NCI-H1092 (cell line): ENCODE measurements around the gene PTK6.
"Not testable (repeated sequence)": the region's sequence is repeated elsewhere in the genome, so short reads cannot be mapped to it uniquely, and the experiment has no call there.

Source experiments
- DNase-seq: peaks from one replicate; lab custom pipeline; 2025; lab: John Stamatoyannopoulos, UW

Gene PTK6

DNA sequence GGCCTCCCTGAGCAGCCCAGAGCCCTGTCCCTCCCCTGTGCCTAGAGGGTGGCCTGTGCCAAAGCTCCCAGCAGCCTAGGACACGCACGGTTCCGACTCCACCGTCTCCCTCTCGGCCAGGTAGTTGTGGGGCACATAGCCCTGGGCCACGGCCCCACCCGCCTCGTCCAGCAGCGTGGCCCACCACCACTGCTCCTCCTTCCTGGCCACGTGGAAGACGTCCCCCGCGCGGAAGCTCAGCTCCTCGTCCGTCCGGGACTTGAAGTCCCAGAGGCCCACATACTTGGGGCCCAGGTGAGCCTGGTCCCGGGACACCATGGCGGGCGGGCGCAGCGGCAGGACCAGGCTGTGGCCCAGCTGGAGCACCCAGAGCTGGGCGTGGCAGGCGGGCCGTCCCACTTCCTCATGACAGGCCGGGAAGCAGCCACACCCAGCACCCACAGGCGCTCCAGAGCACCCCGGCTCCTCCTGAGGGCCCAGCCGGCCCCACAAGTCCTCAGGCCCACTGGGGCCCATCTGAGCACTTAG lies at the start of gene PTK6:
Gene PTK6, minus strand, starts transcription at position 380 of the 528 bp plus-strand sequence. Its CDS starts 62 bp downstream, at position 318.
- DNase-seq: no peak

DNA sequence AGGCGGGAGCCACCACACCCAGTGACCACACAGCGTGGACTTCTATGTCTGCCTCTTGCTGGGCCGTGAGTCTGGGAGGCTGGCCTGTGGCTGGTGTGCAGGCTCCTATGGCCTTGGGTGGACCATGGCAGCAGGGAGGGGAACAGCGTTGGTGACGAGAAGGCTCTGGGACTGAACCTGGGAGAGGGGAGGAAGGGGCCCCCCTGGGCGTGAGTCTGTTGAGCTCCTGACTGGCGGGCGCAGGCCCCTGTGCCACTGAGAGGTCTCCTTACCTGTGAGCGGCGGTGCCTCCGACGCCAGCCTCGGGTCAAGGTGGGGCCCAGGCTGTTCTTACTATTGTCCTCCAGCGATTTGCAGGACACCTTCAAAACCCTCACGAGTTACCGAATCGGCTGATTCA lies 49.6 kb upstream of the PTK6 start:
- no peak for DNase-seq

DNA sequence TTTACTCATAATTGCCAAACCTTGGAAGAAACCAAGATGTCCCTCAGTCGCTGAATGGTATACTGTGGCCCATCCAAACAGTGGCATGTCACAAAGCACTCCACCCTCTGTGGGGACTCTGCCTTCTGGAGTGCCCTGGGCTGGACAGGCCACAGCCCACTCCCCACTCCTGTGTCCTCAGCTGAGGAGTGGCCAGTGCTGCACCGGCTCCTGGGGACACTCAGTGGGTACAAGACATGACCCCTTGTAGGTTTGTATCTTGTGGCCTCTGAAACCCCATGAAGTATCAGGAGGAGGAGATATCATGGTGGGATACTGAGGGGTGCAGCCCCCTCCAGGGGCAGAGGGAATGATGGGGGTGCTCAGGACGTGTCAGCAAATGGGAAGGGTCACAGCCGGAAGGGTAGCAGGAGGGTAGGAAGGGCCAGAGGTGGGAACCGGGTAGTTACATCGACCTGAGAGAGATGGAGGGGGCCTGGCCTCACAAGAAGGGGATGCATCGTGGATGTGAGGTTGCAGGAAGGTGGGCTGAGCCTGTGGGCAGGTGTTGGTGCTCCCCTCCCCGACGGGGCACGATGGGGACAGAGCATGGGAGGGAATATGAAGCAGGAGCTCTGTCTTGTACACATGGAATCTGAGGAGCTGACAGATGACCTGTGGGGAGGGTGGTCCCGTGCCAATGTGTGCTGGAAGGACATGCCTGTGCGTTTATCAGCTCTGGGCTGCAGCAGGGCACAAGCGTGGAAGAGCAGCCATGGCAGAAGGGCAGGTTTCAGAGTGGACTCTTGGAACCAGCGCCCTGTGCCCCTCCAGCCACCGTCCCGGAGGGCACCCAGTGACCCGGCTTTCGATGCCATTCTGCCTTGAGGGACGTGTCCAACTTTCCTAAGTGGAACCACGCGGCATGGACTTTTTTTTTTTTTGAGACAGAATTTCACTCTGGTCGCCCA lies 48.7 kb upstream of the PTK6 start:
- no peak for DNase-seq

DNA sequence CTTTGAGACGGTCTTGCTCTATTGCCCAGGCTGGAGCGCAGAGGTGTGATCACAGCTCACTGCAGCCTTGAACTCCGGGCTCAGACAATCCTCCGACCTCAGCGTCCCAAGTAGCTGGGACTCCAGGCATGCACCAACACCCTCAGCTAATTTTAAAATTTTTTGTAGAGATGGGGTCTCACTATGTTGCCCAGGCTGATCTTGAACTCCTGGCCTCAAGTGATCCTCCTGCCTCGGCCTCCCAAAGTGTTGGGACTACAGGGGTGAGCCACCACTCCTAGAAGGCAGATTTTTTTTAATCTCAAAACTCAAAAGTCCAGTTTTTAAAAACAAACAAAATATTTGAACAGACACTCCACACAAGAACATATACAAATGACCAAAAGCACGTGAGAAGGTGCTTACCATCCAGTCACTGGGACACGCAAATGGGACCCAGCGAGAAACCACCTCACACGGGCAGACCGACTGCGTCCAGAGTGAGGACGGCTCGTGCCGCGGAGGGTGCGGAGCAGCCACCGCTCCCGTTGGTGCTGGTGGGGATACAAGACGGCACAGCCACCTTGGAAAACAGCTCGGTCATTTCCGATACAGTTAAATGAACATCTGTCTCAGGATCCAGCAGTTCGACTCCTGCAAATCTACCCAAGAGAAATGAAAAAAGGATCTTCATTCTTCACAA lies 45.3 kb upstream of the PTK6 start:
- no peak for DNase-seq

DNA sequence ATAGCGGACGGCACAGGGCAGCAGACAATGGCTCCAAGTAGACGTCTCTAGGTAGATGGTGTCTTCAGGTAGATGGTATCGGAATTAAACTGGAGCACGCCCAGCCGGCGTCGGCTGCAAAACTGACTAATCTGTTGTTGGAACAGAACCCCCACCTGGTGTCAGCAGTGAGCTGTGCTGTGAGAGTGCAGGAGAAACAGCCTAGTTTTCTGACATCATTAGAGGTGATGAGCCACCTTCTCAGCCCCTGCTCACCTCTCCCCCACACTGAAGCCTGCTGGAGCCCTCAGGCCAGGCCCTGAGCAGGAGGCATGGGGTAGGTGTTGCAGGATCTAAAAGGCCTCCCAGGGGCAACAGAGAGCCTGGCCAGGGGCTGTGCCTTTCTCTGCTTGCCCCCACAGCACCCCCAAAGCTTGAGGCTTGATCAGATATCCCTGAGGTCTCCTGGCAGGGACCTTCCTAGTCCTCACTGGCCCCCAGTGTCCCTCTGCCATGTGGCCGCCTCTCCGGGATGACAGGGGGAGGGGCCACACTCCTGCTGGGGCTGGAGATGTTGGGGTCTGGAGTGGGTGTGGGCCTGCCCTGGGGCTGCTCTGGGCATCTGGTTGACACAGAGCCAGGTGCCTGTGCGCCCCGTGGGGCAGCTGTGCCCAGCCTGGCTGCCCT lies 43.8 kb upstream of the PTK6 start:
- DNase-seq: no peak

DNA sequence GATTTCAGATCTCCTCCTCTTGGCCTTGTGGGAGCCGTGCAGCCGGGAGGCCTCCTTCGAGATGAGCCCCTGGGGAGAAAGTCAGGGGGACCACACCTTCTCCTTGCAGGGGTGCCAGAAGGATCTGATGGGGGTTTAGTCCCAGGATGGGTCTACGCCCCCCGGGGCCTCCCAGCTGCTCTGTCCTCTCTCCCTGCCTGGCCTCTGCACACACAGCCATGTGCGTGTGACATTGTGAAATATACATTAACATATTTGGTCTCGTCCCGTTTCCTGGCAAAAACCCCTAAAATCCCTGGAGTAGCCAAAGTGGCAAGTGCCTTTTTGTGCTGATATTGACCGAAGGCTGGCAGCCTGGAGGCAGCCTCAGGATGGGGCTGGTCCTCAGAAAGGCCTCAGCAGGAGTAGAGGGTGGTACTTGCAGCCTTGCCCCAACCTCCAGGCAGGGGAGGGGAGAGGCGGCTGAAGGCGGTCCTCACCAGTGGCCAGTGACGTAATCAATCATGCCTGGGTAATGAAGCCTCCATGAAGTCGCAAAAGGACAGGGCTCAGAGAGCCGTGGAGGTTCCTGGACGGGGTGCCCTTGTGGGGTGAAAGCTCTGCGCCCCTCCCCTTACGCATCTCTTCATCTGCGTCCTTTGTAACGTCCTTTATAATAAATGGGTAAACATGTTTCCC lies 42.0 kb upstream of the PTK6 start:
- no peak for DNase-seq

DNA sequence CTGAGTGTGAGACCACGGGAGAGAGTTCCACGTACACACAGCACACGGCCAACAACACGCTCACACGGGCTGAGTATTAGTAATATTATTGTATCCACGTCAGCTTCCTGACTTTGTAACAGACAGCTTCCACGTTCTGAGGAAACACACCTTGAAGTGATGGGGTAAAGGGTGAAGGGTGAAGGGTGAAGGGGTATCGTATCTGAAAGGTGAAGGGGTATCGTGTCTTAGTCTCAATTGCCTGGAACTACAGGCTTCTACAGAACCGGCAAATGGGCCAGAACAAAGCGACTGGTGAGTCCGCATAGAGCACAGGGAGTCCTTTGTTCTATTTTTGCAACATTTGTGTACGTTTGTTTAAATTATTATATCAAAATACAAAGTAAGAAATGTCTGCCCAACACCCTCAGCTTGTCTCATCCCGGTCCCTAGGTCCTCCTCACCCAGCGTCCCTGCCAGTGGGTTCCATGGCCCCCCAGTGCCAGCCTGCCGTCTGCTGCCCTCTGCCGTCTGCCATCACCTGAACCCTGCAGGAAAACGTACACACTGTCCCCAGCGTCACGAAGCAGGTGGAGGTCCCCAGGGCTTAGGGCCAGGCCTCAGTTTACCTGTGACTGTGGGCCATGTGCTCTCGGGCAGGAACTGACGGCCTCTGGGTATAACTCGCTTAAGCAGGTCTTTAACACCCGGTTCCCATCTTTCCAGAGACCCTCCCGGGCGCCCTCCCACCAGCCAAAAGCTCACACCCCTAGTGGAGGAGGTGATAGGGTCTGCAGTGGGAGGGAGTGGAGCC lies 41.2 kb upstream of the PTK6 start:
- DNase-seq: no peak

DNA sequence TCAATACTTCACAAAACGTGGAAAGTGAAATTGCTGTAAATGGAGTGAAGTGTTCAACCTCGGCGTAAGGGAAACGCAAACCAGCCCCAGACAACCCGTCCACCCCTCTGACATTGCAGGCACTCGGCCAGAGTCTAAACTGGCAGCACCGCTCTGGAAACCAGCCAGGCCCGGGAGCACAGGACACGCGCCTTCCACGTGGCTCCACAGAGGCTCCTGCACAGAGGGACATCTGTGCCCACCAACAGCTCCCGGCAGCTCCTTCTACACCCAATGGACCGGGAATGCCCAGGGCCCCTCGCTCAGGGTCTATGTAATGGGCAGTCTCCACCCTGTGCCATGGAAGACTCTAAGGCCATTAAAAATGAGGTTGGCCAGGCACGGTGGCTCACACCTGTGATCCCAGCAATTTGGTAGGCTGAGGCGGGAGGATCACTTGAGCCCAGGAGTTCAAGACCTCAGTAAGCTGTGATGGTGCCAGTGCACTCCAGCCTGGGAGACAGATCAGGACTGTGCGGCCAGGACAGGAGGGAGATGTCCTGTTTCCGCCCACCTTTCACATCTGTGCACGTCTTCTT lies 40.2 kb upstream of the PTK6 start:
- DNase-seq: peak; percentile 65

DNA sequence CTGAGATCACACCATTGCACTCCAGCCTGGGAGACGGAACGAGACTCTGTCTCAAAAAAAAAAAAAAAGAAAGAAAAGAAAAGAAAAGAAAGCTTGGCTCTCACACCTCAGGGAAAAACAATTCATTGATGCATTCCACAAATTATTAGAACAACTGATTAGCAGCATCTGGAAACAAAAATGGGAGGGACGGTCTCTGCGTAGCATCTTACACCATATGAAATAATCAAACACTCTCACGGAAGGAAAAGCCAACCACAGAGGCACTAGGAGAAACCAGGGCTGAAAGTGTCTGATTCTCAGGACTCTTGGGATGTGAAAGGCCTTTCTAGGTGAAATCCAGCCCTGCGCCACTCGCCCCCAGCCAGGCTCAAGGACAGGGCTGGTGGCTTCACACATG lies 39.1 kb upstream of the PTK6 start:
- no peak for DNase-seq

DNA sequence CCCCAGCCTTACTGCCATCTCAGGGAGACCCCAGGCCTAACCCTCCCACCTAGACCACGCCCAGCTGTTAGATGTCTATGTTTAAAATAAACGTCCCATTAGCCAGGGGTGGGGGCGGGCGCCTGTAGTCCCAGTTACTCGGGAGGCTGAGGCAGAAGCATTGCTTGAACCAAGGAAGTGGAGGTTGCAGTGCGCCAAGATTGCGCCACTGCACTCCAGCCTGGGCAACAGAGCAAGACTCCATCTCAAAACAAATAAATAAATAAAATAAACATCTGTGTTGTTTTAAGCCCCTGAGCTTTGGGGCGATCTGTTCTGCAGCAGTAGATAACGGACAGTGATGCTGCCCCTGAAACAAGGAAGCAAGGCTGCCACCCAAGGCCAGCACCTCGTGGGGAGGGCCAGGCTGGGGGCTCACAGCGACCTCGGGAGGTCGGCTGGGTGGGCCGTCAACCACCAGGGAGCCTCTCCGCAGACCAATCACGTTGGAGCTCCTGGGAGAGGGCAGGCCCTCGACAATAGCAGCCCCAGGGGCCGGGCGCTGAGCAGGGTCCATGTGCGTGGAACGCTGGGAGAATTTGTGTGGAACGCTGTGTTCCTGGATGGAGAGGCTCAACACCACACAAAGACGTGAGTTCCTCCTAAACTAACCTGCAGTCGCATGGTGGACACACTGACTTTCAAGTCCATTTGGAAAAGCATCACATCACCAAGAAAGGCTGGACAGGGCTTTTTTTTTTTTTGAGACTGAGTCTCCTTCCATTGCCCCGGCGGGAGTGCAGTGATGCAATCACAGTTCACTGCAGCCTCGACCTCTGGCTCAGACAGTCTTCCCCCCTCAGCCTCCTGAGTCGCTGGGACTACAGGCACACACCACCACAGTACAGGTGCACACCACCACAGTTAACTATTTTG lies 37.9 kb upstream of the PTK6 start:
- no peak for DNase-seq

DNA sequence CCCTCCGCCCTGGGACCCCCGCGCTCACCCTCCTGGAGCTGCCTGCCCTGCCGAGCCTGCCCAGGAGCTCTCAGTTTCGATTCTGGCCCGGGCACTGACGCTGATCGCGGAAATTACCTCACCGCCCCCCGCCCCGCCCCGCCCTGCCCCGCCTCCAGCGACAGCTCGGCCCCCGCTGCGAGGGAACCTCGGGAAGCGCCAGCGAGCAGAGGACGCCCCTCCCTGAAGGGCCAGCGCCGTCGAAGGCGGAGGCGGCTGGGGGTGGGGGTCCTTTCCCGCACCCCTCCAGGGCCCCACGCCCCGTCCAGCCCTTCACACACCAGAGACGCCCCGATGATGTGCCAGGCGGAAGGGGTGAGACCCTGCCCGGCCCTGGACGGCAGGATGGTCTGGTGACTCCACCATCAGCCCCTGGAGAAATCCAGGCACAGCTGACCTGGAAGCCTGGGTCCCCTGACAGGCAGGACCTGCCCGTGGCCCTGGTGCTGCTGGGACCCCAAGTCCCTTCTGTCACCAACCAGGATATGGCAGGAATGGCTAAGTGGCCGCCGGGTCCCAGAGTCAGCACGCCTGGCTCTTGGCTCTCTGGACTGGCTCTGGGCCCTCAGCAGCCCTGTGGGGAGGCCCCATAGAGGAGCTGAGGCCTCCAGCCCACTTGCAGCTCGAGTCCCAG lies 37.1 kb upstream of the PTK6 start, which contains the start of gene HELZ2:
Gene HELZ2, minus strand, starts transcription at position 84 of the 673 bp plus-strand sequence. CDS start 1,854 bp downstream, outside the sequence.
- no peak for DNase-seq

DNA sequence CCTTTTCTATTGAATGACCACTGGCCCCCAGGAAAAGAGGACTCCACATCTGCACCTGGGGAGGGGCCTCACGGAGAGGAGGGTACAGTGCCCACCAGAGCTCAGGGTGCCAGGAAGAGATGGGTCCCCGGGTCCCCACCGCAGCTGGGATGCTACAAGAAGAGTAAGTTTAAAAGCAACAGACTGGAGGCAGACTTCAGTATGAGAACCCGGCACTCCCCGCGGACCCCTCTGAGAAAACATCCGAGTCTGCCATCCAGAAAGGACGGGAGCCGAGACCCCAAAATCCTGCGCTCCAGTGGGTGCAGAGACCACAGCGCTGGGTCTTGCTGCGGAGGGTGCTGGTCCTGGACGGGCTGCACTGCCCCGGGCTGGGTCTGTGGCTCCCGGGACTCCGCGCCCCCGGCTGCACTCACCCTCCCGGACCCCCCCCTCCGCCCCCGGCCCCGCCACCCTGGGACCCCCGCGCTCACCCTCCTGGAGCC lies 36.5 kb upstream of the PTK6 start:
- no peak for DNase-seq

DNA sequence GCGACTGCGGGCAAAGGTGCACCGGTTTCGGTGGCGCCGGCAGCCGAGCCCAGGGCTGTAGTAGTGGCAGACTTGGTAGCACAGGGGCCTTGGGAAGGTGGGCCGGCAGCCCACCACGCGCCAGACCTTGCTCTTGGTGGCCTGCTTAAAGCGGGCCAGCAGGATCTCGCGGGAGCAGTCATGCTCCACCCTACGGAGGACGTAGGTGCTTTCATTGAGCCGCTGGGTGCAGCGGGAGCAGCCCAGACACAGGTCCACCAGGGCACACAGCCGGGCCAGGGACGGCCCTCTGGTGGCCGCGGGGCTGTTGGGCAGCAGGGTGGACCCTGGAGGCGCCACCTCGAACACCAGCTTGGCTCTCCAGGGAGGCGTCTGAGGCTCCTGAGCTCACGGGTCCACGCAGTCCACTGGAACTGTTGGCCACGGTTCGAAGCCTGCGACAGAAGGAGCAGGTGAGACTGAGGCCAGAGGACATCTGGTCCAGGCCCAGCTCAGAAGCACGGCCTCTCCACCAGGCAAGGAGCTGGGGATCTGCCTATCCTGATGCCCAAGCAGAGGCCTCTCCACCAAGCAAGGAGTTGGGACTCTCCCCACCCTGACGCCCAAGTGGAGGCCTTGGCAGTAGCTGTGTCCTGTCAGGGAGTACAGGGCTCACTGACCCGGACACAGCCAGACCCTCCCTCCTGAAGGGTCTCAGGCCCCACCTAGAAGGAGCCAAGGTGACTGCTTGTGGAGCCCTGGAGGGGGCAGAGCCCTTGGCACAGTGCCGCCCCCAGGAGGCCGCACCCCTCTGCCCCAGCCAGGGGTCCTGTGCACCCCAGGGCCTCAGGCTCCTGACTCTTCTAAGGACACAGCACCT lies 35.8 kb upstream of the PTK6 start:
- DNase-seq: no peak

DNA sequence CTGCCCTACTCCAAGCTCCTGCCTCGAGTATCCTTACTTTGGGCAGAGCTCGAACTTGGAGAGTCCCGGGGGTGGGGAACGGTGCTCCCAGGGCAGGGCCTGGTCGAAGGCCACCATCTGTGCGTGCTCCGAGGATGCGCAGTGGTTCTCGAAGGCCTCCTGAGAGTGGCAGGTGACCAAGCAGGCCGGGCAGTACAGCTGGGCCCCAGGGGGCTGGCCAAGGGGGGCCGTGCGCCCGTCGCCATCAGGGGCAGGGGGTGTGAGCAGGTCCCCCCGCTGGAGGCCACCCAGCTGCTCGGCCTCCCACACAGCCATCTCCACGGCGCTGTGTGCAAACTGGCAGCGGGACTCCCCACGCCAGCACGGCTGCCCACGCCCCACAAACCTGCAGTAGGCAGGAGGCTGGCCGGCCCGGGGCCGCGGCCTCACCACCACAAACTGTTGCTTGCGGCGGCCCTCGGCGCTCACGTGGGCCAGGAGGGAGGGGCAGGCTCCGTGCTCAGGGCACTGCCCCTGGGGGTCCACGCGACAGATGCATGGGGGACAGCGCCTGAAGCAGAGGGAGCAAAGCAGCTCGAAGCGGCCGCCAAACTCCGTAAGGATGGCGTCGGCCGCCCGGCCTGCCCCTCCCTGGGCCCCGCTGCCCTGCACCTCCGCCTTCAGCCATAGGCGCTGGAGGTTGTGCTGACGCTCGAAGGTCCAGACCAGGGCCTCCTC lies 35.1 kb upstream of the PTK6 start:
- no peak for DNase-seq

DNA sequence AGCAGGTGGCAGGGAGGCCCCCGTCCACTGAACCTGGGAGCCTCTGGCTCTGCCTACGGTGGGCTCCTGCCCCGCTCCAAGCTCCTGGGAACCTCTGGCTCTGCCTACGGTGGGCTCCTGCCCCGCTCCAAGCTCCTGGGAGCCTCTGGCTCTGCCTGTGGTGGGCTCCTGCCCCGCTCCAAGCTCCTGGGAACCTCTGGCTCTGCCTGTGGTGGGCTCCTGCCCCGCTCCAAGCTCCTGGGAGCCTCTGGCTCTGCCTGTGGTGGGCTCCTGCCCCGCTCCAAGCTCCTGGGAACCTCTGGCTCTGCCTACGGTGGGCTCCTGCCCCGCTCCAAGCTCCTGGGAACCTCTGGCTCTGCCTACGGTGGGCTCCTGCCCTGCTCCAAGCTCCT lies 33.9 kb upstream of the PTK6 start:
- DNase-seq: not testable (repeated sequence)

DNA sequence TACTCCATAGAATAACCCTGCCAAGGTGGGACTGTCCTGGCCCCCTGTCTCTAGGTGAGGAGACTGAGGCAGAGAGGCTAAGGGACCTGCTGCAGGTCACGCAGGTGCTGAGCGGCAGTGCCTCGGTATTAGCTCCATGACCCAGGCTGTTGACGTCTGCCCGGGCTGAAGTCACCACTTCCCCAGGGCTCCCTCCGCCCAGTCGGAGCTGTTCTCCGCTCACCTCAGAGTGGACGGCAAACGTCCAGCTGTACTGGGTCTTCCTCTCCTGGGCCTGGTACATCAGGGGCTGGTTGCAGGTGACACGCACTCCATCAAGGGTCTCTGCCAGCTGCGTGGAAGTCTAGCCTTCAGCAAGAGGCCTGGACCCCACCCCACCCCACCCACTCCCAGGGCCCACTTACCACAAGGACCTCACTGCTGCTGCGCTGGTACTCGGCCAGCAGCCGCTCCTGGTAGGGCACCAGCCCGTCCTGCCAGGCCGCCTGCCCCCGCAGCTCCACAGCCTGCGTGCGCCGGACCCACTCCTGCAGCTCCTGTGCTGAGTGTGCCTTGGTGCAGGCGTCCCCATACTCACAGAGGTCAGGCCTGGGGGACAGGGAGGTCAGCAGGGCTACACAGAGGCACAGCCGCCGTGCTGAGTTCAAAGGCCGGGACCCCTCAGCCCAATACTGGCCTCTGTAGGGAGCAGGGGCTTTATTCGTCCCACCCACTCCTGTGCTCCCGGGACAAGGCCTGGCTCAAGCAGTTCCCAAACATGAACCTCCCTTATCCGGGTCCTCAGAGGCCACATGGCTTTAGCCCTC lies 33.3 kb upstream of the PTK6 start:
- DNase-seq: no peak
